ENCODE results near the gene PRRT4. TPM values are rescaled to one million over a fixed set of nuclear protein-coding genes. Genes with fewer than 3 reads are reported as not detected.

The PRRT4 gene
- total RNA-seq, 1 donor from 2014 or later = 1.6 TPM

DNA sequence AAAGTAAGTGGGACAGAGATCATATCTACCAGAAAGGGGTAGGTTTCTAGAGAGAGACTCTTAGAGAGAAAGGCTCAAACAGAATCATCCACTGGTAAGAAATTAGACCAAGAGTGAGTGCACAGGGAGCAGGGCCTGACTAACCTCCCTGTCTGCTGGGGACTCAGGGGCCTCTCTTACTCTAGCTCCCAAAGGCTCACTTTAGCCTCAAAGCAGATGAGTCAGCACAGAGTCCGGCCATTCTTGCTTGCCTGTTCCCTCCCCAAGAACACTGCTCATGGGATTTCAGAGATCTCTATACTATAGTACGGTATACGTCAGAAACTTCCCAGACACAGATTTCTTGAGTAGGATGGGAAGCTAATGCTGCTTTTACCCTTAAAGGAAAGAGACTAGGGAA, 50.5 kb downstream of the PRRT4 start:
- Histone ChIP-seq H3K4me3 (no peak overlapping the region), H3K9me3 (replicated peaks) (no peaks in the 10 kb centered on the region), H3K27me3 (ENCODE audit: low read depth) (no peaks in the 10 kb centered on the region), H3K27ac (replicated peaks) (no peak overlapping the region), H3K4me1 (no peaks in the 10 kb centered on the region), H3K36me3 (peaks cover 99% of the 10 kb centered on the region)
- intact Hi-C loops (cut with micrococcal nuclease) = no loop called here
- DNase-seq = no peak
- TF ChIP-seq, protein P1, sequence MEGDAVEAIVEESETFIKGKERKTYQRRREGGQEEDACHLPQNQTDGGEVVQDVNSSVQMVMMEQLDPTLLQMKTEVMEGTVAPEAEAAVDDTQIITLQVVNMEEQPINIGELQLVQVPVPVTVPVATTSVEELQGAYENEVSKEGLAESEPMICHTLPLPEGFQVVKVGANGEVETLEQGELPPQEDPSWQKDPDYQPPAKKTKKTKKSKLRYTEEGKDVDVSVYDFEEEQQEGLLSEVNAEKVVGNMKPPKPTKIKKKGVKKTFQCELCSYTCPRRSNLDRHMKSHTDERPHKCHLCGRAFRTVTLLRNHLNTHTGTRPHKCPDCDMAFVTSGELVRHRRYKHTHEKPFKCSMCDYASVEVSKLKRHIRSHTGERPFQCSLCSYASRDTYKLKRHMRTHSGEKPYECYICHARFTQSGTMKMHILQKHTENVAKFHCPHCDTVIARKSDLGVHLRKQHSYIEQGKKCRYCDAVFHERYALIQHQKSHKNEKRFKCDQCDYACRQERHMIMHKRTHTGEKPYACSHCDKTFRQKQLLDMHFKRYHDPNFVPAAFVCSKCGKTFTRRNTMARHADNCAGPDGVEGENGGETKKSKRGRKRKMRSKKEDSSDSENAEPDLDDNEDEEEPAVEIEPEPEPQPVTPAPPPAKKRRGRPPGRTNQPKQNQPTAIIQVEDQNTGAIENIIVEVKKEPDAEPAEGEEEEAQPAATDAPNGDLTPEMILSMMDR (IDR thresholded peaks at IDR 0.05; ENCODE audit: borderline replicate concordance) = no peak

- DNase-seq = no peak
- no peaks in the 10 kb centered on the region for H3K9me3 ChIP-seq (replicated peaks)
- H3K27me3 ChIP-seq (ENCODE audit: low read depth) = no peaks in the 10 kb centered on the region
- no peak overlapping the region for H3K4me3 ChIP-seq
- no peaks in the 10 kb centered on the region for H3K4me1 ChIP-seq
- peaks cover 99% of the 10 kb centered on the region for H3K36me3 ChIP-seq
- H3K27ac ChIP-seq (replicated peaks) = no peak overlapping the region
- TF ChIP-seq, protein P1 (IDR thresholded peaks at IDR 0.05; ENCODE audit: borderline replicate concordance) = no peak
- intact Hi-C loops (cut with micrococcal nuclease) = no loop called here
These were observed 51.0 kb downstream of the PRRT4 start for GRCh38 chr7:128310499-128310898.

GRCh38 chr7:128309976-128310375, 51.5 kb downstream of the PRRT4 start:
- Histone ChIP-seq H3K27ac (replicated peaks) (no peak overlapping the region), H3K4me1 (no peaks in the 10 kb centered on the region), H3K4me3 (no peak overlapping the region), H3K27me3 (ENCODE audit: low read depth) (no peaks in the 10 kb centered on the region), H3K9me3 (replicated peaks) (no peaks in the 10 kb centered on the region), H3K36me3 (peaks cover 99% of the 10 kb centered on the region)
- no peak for DNase-seq
- intact Hi-C loops (cut with micrococcal nuclease) = no loop called here
- TF ChIP-seq, protein P1 (IDR thresholded peaks at IDR 0.05; ENCODE audit: borderline replicate concordance) = no peak

- intact Hi-C loops (cut with micrococcal nuclease) = no loop called here
- peaks cover 97% of the 10 kb centered on the region for H3K36me3 ChIP-seq
- TF ChIP-seq, protein P1 (IDR thresholded peaks at IDR 0.05; ENCODE audit: borderline replicate concordance) = no peak
- no peaks in the 10 kb centered on the region for H3K4me1 ChIP-seq
- H3K9me3 ChIP-seq (replicated peaks) = no peaks in the 10 kb centered on the region
- no peaks in the 10 kb centered on the region for H3K27me3 ChIP-seq (ENCODE audit: low read depth)
- no peak overlapping the region for H3K27ac ChIP-seq (replicated peaks)
- no peak for DNase-seq
- no peak overlapping the region for H3K4me3 ChIP-seq
These were observed 52.4 kb downstream of the PRRT4 start for GRCh38 chr7:128309124-128309523.

DNA sequence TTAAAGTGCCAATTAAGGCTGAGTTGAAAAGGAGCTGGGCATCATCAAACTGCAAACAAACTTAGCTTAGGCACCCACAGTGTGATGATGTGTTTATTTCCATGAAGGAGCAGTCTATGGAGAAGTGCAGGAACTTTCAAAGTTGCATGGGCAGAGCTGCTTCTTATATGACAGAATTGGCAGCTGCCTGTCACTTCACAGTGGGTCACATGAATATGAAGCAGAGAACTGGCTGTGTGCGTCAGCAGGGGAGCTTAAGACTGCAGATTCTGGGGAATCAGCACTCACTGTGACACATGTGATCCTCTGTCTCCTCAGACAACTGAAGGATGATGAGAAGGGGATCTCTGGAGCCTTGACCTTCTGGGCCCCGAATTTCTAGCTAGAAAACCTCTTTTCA, 54.4 kb downstream of the PRRT4 start:
- no peak overlapping the region for H3K27ac ChIP-seq (replicated peaks)
- H3K4me1 ChIP-seq = peaks cover 7% of the 10 kb centered on the region
- no peak overlapping the region for H3K4me3 ChIP-seq
- H3K27me3 ChIP-seq (ENCODE audit: low read depth) = no peaks in the 10 kb centered on the region
- TF ChIP-seq, protein P1 (IDR thresholded peaks at IDR 0.05; ENCODE audit: borderline replicate concordance) = no peak
- no peak for DNase-seq
- no peaks in the 10 kb centered on the region for H3K9me3 ChIP-seq (replicated peaks)
- intact Hi-C loops (cut with micrococcal nuclease) = no loop called here
- peaks cover 89% of the 10 kb centered on the region for H3K36me3 ChIP-seq

DNA sequence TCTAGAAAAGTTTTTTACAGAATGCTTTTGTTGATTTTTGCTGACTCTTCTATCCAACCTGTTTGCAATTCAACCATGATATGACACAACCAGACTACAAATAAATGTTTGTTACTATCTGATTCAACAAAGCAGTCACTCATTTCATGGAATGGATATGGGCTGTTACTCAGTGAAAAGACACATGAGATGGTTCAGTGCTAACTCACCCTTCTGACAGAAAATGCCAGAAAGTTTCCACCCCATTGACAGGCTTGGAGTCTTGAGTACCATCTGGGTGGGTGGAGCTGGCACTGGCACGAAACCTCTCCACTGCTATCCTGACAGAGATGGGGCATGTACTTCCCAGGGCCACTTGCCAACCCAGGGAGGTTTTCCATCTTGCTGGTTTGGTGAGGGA, 57.3 kb downstream of the PRRT4 start:
- intact Hi-C loops (cut with micrococcal nuclease) = no loop called here
- Histone ChIP-seq H3K4me3 (no peak overlapping the region), H3K27ac (replicated peaks) (no peak overlapping the region), H3K4me1 (peaks cover 12% of the 10 kb centered on the region), H3K27me3 (ENCODE audit: low read depth) (no peaks in the 10 kb centered on the region), H3K36me3 (peaks cover 61% of the 10 kb centered on the region), H3K9me3 (replicated peaks) (no peaks in the 10 kb centered on the region)
- TF ChIP-seq, protein P1 (IDR thresholded peaks at IDR 0.05; ENCODE audit: borderline replicate concordance) = no peak
- no peak for DNase-seq

Data from left ventricle myocardium inferior (tissue), 1 donor.